Fibroblast of lung (primary cell): ENCODE measurements around the gene TP53RK.

ENCODE experiments used
- CTCF ChIP-seq, 2 donors: IDR thresholded peaks in 1 of 2; conservative IDR thresholded peaks in 1 of 2; 1 replicate in 1 of 2; 2 replicates in 1 of 2; pipeline ENCODE4 v1.5.1; 2011 to 2012; ENCODE audit warnings: low read length in 2 of 2, control low read depth in 1 of 2, inconsistent platforms in 1 of 2, low read depth in 1 of 2, mild to moderate bottlenecking in 1 of 2
- EZH2 ChIP-seq: IDR thresholded peaks from 2 replicates; pipeline ENCODE4 v1.5.1; 2012; ENCODE audit warnings: low read length, control low read depth, mild to moderate bottlenecking; ENCODE audit errors: missing control alignments

GRCh38 chr20:46663531-46663930 is 25.7 kb downstream of the TP53RK start:
- TF ChIP-seq CTCF (conservative IDR thresholded peaks at IDR 0.05 in 1 of 2, IDR thresholded peaks at IDR 0.05 in 1 of 2; ENCODE audit: low read depth in 1 of 2, low read length in 2 of 2) (no peak), EZH2 (no peak)
